IPS-11a (cell line): ENCODE data around the gene ZNF804A.
"Not testable (repeated sequence)": the region's sequence is repeated elsewhere in the genome, so short reads cannot be mapped to it uniquely, and the experiment has no call there.

ENCODE experiments used
- H3K4me3 ChIP-seq: one replicate; pipeline ENCODE4 v1.5.1; 2013; ENCODE audit warnings: low read depth, low read length, control low read depth

Gene ZNF804A

GRCh38 chr2:184698476-184698875 is 100.1 kb downstream of the ZNF804A start:
- no peak overlapping the region for H3K4me3 ChIP-seq

DNA sequence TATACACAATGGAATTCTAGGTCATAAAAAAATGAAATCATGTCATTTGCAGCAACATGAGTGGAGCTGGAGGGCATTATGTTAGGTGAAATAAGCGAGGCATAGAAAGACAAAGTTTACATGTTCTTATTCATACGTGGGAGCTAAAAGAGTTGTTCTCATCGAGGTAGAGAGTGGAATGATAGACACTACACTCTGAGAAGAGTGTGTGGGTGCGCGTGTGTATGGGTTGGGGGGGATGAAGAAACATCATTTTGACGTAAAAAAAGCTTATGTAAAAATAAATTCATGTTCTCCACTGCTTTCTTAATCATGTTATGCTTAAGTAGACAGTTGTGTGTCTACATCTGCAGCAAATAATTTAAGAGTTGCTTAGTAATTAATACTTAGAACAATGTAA is 123.6 kb downstream of the ZNF804A start:
- no peak overlapping the region for H3K4me3 ChIP-seq

DNA sequence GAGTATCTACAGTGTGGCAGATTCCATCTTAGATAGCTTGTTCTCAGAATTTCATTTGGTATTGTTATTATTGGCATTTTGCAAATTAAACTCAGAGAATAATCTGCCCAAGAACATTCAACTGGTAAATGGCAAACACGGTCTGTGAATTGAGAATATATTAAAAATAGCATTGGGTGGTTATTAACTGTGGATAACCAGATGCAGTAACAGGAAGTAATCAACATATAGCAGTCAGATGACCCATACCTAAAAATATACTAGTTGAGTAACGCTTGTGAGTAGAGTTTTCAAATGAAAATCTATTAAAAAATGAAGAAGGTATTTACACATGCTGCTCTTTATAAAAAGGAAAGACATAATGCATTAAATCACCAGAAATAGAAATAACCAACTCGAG is 129.5 kb downstream of the ZNF804A start:
- H3K4me3 ChIP-seq: no peak overlapping the region

DNA sequence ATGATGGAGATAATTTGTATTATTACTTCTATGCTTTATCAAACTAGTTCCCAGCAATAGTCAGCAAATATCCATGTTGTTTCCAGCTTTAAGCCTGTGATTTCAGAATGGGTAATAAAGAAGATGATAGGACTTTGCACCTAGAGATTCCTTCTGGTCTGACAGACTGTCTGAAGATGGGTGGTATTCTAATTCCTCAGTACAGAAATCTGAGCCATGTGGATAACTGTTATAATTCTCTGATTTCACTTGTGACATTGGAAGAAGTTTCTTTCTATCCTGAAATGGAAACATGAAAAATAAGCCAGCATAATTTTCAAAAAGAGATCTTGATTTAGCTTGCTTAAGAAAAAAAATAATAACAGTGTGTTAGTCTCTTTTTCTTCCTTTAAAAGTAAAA is 130.1 kb downstream of the ZNF804A start:
- H3K4me3 ChIP-seq: no peak overlapping the region

DNA sequence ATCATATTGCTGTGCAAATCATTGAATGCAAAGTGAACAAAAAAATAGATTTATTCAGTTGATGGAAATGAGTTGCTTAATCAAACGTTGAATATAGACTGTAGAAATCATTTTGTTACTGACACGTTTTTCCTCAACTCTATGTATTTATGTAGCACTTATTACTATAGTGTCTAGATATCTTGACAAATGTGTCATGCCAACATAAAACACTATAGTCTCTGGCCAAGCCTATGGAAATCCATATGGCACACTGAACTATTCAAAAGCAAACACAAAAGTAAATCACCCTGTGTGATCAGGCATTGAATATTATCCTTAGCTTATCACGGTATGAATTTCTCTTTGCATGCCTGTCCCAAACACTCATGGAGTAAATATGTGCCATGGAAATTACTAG is 131.3 kb downstream of the ZNF804A start:
- H3K4me3 ChIP-seq: no peak overlapping the region

- H3K4me3 ChIP-seq: no peak overlapping the region
Observed at GRCh38 chr2:184730288-184730687, 132.0 kb downstream of the ZNF804A start.

DNA sequence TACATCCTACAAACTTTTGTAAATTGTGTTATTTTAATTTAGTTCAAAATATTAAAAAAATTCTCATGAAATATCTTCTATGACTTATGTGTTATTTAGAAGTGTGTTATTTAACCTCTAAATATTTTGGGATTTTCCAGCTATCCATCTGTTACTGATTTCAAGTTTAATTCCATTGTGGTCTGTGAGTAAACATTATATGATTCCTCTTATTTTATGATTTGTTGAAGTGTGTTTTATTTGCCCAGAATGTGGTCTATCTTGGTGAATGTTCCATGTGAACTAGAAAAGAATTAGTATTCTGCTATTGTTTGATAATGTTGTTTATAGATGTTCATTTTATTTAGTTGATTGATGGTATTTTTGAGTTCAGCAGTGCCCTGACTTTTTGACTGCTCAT is 136.0 kb downstream of the ZNF804A start:
- H3K4me3 ChIP-seq: no peak overlapping the region

GRCh38 chr2:184735611-184736010 is 137.3 kb downstream of the ZNF804A start:
- H3K4me3 ChIP-seq: no peak overlapping the region

DNA sequence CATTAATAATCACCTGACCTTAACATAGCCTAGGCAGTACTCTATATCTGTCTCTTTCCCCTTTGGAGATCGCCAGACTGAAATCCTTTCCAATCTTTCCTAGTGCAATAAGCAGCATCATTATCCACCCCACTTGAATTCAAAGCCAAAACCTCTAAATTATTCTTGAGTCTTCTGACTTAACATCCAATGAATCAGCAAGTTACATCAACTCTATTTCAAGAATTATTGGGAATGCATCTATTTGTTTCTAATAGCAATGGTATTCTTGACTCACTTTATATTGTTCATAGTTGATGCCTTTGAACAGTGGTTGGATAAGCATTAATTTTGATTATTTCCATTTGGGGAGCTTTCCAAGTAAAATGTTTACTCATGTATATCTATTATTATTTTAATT is 144.8 kb downstream of the ZNF804A start:
- no peak overlapping the region for H3K4me3 ChIP-seq

DNA sequence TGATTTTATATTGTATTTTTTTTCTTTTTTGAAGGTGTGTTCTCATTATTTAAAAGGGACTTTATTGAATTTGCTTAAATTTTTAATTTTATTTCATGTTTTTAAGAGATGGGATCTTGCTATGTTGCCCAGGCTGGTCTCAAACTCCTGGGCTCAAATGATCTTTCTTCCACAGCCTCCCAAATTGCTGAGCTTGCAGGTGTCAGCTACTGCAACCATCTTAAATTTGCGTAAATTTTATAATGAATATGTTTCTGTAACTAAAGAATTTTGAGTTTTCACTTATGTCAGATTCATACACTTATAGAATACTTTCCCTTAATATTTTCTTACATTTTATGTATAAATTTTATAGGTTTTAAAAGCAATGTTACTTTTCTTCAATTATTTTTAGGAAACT is 157.8 kb downstream of the ZNF804A start:
- no peak overlapping the region for H3K4me3 ChIP-seq

GRCh38 chr2:184756885-184757284 is 158.6 kb downstream of the ZNF804A start:
- no peak overlapping the region for H3K4me3 ChIP-seq

- not testable (repeated sequence) for H3K4me3 ChIP-seq
Observed at GRCh38 chr2:184759557-184760255, 161.4 kb downstream of the ZNF804A start.

DNA sequence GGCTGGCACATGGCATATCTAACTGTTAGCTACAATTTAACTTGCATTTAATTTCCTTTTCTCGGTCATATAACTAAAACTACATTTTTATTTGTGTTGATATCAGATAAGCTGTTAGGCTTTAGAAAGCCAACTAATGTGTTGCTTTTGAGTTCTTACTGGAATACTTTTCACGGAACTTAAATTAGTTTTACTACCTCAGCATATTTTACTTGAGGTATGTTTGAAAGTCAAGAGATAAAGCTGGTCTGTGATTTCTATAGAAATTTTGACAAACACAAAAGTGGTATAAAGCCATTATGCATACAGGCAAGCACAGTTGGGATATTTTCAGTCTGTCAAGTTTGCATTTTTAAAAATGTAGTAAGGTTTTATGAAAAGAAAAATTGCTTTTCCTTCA is 162.6 kb downstream of the ZNF804A start:
- H3K4me3 ChIP-seq: no peak overlapping the region

DNA sequence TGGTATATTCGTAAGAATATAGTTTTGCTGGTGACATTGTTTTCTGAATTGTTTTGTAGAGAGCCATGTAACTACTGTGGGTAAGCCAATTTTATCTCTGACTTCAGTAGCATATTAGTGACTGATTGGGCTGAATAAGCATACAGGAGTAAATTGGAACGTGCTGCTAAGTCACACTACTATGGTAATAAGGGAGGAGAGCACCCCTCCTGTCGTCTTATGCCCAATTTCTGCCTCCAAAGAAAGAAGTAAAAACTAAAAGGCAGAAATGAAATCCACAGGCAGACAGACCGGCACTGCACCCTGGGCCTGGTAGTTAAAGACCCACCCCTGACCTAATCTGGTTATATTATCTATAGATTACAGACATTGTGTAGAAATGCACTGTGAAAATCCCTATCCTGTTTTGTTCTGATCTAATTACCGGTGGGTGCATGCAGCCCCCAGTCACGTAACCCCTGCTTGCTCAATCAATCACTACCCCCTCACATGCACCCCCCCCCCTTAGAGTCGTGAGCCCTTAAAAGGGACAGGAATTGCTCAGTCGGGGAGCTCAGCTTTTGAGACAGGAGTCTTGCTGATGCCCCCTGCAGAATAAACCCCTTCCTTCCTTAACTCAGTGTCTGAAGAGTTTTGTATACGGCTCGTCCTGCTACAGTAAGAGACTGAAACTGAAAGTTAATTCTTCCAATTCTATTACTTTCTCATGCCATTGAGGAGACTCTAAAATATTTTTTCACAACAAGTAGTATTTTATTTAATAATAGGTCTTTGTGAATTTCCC is 167.0 kb downstream of the ZNF804A start:
- no peak overlapping the region for H3K4me3 ChIP-seq

- H3K4me3 ChIP-seq: no peak overlapping the region
Observed at GRCh38 chr2:184767059-184767458, 168.7 kb downstream of the ZNF804A start.

GRCh38 chr2:184769023-184769422 is 170.7 kb downstream of the ZNF804A start:
- no peak overlapping the region for H3K4me3 ChIP-seq

- H3K4me3 ChIP-seq: no peak overlapping the region
Observed at GRCh38 chr2:184769686-184770085, 171.4 kb downstream of the ZNF804A start.

DNA sequence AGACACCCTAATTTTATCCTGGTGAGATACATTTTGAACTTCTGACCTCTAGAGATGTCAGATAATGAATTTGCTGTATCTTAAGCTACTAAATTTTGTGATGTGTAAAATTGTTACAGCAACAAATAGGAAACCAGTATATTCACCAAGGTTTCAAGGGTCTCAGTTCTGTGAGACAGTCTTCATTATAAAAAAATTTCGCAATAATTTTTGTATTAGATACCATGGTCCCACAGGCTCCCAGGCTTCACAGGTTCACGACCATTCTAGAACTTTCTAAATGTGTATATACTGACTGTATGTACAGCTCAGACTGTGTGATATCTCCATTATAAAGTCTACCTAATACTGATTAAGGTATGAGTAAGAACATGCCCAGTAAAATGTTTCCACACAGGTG is 181.4 kb downstream of the ZNF804A start:
- H3K4me3 ChIP-seq: no peak overlapping the region

GRCh38 chr2:184780384-184780783 is 182.1 kb downstream of the ZNF804A start:
- H3K4me3 ChIP-seq: no peak overlapping the region

GRCh38 chr2:184780944-184781343 is 182.6 kb downstream of the ZNF804A start:
- H3K4me3 ChIP-seq: no peak overlapping the region

DNA sequence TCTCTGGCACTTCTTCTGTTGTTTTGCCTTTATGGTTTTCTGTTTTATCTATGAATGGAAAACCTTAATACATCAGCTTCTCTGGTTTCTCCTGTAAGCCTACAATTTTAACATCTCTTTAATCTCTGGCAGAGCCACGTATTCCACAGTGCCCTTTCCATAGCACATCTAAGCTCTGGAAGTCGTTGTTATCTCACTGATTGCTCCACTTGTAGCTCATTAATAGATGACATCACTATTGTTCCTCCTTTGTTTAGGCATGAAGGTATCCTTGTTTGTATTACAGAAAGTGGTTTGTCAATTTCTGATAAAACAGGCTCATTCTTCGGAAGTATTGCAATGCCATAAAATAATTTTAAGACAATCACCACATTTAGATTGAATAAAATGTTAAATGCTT is 185.2 kb downstream of the ZNF804A start:
- H3K4me3 ChIP-seq: no peak overlapping the region

DNA sequence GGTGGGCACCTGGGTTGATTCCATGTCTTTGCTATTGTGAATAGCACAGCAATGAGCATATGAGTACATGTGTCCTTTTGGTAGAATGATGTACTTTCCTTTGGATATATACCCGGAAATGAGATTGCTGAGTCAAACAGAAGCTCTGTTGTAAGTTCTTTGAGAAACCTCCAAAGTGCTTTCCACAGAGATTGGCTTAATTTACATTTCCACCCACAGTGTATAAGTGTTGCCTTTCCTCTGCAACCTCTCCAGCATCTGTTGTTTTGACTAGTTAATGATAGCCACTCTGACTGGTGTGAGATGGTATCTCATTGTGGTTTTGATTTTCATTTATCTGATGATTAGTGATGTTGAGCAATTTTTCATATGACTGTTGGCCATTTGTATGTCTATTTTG is 194.8 kb downstream of the ZNF804A start:
- no peak overlapping the region for H3K4me3 ChIP-seq

DNA sequence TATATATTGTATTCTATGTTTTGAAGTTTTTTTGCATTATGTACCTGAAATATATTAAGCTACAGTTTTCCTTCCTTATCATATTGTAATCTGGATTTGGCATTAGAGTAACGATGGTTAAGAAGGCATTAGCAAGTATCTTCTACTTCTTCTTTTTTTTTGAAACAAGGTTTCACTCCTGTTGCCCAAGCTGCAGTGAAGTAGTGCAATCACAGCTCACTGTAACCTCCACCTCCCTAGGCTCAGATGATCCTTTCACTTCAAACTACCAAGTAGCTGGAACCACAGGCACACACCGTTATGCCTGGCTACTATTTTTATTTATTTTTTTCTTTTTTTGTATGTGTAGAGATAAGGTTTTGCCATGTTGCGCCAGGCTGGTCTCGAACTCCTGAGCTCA is 201.1 kb downstream of the ZNF804A start:
- no peak overlapping the region for H3K4me3 ChIP-seq
